Activated gamma-delta T cell treated with anti-CD3 and anti-CD28 coated beads, Interleukin-2, amount 50 U/mL, for 16 hours (primary cell): ENCODE results near the gene PGD.
"Not testable (repeated sequence)": the region's sequence is repeated elsewhere in the genome, so short reads cannot be mapped to it uniquely, and the experiment has no call there.

ENCODE experiments used
- DNase-seq: peaks from one replicate; pipeline ENCODE4 v3.0.0-alpha.2; 2020; ENCODE audit warnings: low read depth

The PGD gene

DNA sequence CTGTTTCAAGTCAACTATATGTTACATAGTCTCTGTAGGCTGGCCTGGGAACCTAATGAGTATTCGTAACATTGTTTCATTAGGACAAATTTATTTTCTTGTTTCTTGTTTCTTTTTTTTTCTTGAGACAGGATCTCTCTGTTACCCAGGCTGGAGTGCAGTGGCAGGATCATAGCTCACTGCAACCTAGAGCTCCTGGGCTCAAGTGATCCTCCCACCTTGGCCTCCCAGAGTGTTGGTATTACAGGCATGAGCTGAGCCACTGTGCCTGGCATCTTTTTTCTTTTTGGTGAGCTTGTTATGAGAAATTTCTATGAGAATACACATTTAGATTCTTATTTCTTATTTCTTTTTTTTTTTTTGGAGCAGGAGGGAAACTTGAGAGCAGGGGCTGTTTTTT lies 38.2 kb downstream of the PGD start:
- DNase-seq: no peak

DNA sequence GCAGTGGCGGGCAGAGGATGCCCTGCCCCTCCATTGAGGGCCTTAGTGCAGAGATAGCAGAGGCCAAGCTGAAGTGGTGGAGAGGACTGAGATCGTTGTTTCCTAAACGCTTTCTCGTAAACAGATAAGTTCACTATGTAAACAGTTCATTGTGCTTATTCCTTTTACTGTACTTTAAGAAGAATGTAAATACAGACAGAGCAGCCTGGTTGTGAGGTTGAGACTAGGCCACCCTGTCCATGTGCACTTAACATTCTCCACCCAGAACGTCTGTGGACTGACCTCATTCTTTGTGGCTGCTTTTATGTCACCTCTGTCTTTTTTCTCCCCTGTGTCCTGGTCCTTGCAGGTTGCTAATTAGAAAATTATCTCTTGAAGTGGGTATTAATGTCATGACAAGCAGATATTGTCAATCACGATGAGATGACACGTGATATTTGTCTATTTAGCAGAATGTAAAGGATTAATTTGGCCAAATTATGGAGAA lies 39.9 kb downstream of the PGD start:
- no peak for DNase-seq

DNA sequence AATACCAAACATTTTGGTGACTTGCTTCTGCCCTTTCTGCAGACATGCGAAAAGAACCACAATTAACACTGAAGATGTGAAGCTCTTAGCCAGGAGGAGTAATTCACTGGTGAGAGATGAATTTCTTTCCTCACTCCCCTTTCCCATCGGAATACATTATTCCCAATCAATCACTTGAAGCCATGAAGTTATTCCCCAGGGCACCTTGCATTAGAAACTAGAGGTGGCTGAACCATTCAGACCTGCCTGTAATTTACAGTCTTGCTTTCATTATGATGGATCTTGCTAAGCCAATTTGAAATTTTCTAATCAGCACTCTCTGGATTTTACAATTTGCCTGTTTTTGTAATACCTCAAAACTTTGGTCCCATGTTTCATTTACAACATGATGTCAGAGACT lies 41.4 kb downstream of the PGD start:
- no peak for DNase-seq

DNA sequence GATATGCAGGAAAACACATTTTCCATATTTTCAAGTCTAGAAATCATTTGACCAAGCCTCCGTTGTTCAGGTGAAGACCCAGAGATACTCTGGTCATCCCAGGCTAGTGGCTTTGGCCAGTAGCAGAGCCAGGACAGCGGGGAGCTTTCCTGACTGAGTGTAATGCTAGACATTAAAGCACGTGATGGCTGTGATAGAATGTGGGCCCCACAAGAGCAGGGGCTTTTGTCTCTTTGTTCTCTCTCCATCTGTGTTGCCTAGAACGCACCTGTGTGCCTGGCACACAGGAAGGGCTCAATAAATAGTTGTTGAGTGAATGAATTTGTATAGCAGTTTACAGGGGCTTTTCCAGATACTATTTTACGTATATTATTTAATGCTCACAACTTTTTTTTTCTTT lies 41.9 kb downstream of the PGD start:
- no peak for DNase-seq

DNA sequence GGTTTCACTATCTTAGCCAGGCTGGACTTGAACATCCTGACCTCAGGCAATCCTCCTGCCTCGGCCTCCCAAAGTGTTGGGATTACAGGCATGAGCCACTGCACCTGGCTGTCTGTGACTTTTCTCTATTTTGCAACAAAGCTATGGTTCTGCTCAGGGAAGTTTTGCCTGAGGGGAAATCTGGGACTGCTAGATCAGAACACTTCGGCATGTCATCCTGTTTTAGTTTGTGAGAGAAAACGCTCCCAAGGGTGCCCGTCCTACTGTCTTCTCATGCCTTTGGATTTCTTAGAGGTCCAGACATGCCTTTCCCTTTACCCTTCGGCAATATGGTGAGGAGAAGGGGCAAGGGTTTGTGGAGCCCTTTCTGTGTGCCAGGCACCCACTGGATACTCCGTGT lies 45.4 kb downstream of the PGD start:
- DNase-seq: no peak

DNA sequence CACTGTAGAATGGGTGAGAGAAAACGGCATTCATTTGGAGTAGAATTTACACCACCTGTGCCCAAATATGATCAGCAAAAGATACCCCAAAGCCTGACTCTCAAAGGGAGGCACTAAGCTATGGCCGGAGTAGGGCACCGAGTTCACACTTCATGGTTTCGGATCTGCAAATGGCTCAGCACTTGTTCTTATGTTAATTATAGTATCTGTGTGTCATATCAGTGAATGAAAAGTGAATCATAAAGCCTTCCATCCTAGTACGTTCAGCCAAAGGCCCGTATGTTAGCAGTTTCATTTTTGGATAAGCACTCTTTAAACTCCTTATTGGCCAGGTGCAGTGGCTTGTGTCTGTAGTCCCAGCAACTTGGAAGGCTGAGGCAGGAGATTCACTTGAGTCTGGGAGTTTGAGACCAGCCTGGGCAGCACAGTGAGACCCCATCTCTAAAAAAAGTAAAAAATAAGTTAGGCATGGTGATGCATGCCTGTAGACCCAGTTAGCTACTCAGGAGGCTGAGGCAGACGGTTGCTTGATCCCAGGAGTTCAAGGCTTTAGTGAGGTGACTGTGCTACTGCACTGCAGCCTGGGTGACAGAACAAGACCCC lies 46.0 kb downstream of the PGD start:
- no peak for DNase-seq

DNA sequence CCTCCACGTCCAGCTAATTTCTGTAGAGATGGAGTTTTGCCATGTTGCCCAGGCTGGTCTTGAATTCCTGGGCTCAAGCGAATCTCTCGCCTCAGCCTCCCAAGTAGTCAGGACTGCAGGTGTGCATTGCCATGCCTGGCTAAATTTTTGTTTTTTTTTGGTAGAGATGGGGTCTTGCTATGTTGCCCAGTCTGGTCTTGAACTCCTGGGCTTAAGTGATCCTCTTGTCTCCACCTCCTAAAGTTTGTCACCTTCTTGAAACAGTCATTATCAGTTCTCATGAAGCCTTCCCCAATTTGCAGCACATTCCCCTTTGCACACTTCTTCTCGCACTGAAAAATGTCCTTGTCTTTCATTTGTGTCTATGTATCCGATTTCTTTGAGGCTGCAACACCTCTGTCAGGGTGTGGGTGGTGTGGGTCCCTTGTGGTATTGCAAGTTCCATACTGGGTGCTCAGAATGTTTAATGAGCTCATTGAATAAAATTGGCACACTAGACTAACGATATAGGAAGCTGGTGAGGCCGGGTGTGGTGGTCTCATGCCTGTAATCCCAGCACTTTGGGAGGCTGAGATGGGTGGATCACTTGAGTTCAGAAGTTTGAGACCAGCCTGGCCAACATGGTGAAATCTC lies 48.0 kb downstream of the PGD start:
- DNase-seq: no peak

DNA sequence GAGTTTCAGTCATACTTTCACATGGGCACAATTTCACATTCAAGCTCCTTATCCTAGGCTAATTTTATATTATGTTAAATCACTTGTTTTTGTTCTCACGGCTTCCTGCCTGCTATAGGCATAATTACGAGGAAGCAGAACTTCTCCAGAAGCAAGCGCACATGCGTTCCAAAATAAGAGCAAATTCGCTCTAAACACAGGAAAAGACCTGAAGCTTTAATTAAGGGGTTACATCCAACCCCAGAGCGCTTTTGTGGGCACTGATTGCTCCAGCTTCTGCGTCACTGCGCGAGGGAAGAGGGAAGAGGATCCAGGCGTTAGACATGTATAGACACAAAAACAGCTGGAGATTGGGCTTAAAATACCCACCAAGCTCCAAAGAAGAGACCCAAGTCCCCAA lies 50.9 kb downstream of the PGD start, which contains the start of gene CORT:
Gene CORT (plus strand): TSS at position 281 of the 400 bp plus-strand sequence. CDS start 193 bp downstream, outside the sequence.
- no peak for DNase-seq

DNA sequence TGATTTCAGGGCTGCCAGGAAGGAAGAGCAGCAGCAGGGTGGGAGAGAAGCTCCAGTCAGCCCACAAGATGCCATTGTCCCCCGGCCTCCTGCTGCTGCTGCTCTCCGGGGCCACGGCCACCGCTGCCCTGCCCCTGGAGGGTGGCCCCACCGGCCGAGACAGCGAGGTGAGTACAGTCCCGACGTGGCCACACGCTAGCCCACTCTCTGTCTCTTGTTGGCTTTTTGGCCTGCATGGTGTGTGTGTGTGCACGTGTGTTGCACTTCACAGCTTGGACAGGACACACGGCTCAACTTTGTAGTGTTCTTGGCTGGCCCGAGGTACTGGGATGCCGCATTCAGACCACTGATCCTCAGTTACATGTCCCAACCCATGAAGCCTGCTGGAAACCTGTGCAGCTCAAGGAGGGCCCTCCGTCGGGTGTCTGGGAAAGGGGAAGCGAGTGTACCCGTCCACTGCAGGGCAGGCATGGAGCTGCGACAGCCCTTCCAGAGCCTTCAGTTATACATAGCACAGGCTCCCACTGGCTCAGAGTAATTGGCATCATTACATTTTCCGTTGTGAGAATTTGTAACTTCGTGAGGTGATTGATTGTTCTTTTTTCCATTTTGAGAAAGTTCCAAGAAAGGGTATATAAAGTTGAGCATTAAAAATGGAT lies 51.4 kb downstream of the PGD start:
- no peak for DNase-seq

DNA sequence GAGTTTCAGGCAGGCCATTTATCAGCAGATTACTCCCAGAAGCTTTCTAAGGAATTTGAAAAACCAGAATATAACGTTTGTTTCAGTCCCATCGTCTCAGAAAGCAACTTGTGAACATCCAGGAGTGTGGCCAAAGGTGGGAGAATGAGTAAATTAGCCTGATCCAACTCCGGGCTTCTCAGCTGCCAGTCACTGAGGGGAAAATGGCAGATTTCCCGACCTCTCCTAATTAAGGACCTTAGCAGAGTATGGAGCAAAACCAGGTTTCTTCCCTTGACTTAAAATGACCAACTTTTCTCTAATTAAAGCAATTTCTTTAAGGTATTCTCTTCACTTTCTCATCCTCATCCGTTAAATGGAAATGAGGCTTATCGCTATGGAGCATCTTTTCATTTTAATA lies 52.0 kb downstream of the PGD start:
- DNase-seq: no peak

DNA sequence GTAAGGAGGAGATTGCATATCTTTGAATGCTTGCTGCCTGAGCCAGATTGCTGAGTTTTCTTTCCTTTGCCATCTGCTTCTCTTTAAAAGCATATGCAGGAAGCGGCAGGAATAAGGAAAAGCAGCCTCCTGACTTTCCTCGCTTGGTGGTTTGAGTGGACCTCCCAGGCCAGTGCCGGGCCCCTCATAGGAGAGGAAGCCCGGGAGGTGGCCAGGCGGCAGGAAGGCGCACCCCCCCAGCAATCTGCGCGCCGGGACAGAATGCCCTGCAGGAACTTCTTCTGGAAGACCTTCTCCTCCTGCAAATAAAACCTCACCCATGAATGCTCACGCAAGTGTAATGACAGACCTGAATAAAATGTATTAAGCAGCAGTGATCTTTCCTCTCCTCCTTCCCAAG lies 52.4 kb downstream of the PGD start:
- no peak for DNase-seq

DNA sequence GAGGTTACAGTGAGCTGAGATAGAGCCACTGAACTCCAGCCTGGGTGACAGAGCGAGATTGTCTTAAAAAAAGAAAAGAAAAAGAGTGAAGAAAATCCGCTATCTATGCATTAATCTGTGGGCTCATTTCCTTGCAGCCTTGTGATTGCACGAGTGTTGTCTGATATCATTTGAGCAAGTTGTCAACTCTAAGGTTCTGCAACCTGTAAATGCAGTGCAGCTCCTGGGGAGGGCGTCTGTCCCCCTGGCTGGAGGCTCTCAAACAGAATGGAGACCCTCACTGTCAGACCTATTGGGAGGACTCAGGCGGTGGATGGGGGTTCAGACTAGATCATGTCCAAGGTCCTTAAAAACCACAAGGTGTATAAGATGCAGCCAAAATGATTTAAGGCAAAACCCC lies 57.2 kb downstream of the PGD start:
- DNase-seq: no peak

DNA sequence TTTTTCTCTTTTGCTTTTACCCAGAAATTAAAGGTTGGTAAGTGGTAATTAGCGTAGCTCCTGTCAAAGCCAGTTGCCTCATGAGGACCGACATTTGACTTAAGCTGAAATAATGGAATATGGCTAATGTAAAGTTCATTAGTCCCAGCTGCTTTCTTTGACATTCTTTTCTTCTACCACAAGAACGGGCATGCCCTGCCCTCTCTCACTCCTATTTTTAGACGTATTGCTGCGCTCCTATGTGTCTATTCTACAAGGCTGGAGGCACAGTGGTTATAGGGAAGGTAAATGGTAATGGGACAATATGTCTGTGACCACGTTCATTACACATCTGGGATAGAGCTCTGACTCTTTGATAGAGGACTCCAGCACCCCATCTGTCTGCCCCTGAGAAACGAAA lies 57.8 kb downstream of the PGD start:
- no peak for DNase-seq

DNA sequence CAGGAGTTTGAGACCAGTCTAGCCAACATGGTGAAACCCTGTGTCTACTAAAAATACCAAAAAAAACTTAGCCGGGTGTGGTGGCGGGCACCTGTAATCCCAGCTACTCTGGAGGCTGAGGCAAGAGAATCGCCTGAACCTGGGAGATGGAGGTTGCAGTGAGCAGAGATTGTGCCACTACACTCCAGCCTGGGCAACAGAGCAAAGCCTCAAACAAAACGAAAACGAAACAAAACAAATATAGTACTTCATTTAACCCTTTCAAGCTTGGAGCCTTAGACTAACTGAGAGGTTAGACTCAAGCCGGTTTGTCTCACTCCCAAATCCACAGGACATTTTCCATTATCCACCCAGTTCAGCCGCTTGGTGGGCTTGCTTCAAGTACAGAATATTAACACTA lies 58.6 kb downstream of the PGD start:
- not testable (repeated sequence) for DNase-seq

DNA sequence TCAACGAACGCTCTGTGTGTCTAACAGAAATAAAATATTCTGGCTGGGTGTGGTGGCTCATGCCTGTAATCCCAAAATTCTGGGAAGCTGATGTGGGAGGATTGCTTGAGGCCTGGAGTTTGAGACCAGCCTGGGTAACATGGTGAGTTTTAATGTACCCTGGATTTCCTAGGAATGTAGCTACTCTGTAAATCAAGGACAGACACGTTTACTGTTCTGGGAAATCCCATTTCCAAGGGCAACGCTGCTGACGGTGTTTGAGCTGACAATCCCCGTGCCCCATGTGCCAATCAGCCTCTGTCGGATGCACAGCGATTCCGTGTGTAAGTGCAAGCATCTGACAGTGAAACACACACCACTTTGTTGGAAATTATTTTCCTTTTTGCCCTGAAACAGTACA lies 59.0 kb downstream of the PGD start:
- DNase-seq: no peak

DNA sequence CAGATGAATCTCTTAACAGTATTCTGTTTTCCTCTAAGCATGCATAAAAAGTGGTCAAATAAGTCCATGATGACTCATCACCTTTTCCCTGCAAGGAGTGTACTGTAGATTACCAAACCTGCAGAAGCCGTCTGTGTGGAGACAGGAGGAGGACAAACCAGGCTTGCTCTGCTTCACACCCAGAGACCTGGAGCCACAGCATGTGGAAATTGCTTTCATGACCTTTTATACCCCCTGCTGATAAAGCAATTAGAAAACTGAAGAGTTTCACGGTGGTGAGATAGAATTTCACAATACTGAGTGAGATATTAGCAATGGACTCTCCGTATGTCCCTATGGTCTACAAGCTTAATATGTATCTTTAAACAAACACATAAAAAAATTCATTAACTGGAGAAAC lies 60.3 kb downstream of the PGD start:
- DNase-seq: no peak

DNA sequence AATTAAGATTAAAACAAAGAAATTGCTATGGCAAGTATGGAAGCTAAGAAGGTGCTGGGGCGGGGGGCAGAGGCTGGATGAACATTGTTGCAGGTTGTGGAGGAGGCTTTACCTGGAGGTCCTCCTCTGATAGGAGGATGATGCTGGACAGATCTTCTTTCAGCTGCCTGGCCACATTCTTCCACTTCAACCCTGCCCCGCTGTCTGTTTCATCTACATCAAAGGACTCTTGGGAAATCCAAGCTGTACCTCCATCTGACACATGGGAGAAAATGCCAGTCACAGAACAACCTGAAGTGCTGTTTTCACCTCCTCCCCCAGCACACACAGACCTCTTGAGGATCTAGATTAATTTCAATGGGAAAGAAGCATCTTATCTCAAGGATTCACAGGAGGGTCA lies 68.2 kb downstream of the PGD start:
- DNase-seq: no peak

DNA sequence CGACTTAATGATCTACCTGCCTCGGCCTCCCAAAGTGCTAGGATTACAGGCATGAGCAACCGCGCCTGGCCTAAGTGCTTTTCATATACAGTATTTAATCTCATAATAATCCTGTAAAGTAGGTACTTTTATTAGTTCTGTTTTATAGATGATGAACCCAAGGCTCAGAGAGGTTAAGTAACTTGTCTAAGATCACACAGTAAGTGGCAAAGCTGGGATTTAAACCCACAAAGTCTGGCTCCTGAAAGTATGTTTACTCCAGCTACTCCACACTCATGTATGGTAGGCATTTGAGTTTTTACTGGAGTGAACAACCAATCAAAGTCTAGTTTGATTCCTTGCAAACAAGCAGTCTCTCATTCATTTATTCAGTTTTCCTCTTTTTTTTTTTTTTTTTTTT lies 71.2 kb downstream of the PGD start:
- DNase-seq: no peak
